Tibial nerve (tissue), 3 donors: ENCODE measurements around the gene GNB1L.

Source experiments
- CTCF ChIP-seq, 5 experiments: fragments of 200-600 bp in 3 of 5; fragments of 450-650 bp in 2 of 5; sonication (generic) in 3 of 5; IDR thresholded peaks; one replicate each; pipeline ENCODE4 v1.5.1; 2016 to 2019; ENCODE audit warnings: antibody characterized with exemption in 5 of 5, mild to moderate bottlenecking in 3 of 5, moderate library complexity in 2 of 5
- POLR2A ChIP-seq, 2 donors: fragments of 450-650 bp; IDR thresholded peaks; one replicate each; pipeline ENCODE4 v1.6.1; 2017; ENCODE audit warnings: antibody characterized with exemption in 2 of 2, mild to moderate bottlenecking in 2 of 2, moderate library complexity in 2 of 2

GRCh38 chr22:19864538-19865106 lies 9.9 kb upstream of the GNB1L start:
- no peak for TF ChIP-seq CTCF (IDR thresholded peaks at IDR 0.05)
- TF ChIP-seq POLR2A (IDR thresholded peaks at IDR 0.05): no peak
